Gastroesophageal sphincter (tissue), 3 donors: ENCODE data around the gene ALDH3B1.

Experiments
- CTCF ChIP-seq, 4 experiments: fragments of 200-600 bp in 2 of 4; fragments of 450-650 bp in 2 of 4; sonication (generic) in 1 of 4; IDR thresholded peaks; one replicate each; pipeline ENCODE4 v1.5.1; 2017 to 2019; ENCODE audit warnings: antibody characterized with exemption in 4 of 4, mild to moderate bottlenecking in 2 of 4, moderate library complexity in 2 of 4
- EP300 ChIP-seq: sonication (generic); formaldehyde crosslinking; IDR thresholded peaks from one replicate; pipeline ENCODE4 v1.6.1; 2017; ENCODE audit warnings: antibody characterized with exemption, mild to moderate bottlenecking
- POLR2A ChIP-seq, 2 donors: fragments of 450-650 bp; IDR thresholded peaks; one replicate each; pipeline ENCODE4 v1.6.1; 2017; ENCODE audit warnings: antibody characterized with exemption in 2 of 2, mild to moderate bottlenecking in 2 of 2, moderate library complexity in 1 of 2

- TF ChIP-seq EP300 (no peak), CTCF (IDR thresholded peaks at IDR 0.05) (no peak), POLR2A (IDR thresholded peaks at IDR 0.05) (no peak)
These were observed 25.2 kb downstream of the ALDH3B1 start for GRCh38 chr11:68035266-68035876.
